ENCODE data around the gene ATP8B4. TPM values are rescaled to one million over a fixed set of nuclear protein-coding genes. Genes with fewer than 3 reads are reported as not detected.

Gene ATP8B4
- polyA plus RNA-seq, 3 donors = 6.1 to 9.6 (median 6.8) TPM

- WGBS (ENCODE audit: insufficient coverage) = 92% methylated on average over 2 of the region's 2 CpGs
- no peaks in the 10 kb centered on the region for H3K27me3 ChIP-seq (ENCODE audit: control insufficient read depth in 2 of 2, insufficient read depth in 2 of 2, low read length in 2 of 2)
- no peak overlapping the region for H3K9ac ChIP-seq (ENCODE audit: insufficient read depth, low read length, poor library complexity, severe bottlenecking)
- Mint-ChIP-seq H3K27ac (no peak overlapping the region), H3K36me3 (no peaks in the 10 kb centered on the region), H3K27me3 (ENCODE audit: low read depth in 3 of 3) (peaks cover 0 to 2% (median 0%) of the 10 kb centered on the region in 3 donors), H3K4me3 (no peak overlapping the region), H3K9me3 (peaks cover 0 to 7% (median 4%) of the 10 kb centered on the region in 7 donors), H3K4me1 (peaks cover 7% of the 10 kb centered on the region)
- no peak for DNase-seq
- H4K20me1 ChIP-seq (ENCODE audit: insufficient read depth, low read length) = no peaks in the 10 kb centered on the region
- intact Hi-C loops (cut with micrococcal nuclease) = no loop called here
- no peak overlapping the region for H2AFZ ChIP-seq (ENCODE audit: insufficient read depth, low read depth, low read length, poor library complexity, severe bottlenecking)
- H3K9me3 ChIP-seq (replicated peaks in 1 of 2; ENCODE audit: control insufficient read depth in 1 of 2, insufficient read depth in 1 of 2, low read length in 2 of 2) = no peaks in the 10 kb centered on the region
- H3K27ac ChIP-seq (ENCODE audit: low read depth in 1 of 2, low read length in 2 of 2) = no peak overlapping the region
- TF ChIP-seq CTCF (IDR thresholded peaks at IDR 0.05) = no peak
- H3K4me2 ChIP-seq (replicated peaks; ENCODE audit: extremely low read depth, low read length, poor library complexity, severe bottlenecking) = no peak overlapping the region
- H3K79me2 ChIP-seq (ENCODE audit: insufficient read depth, low read length) = no peaks in the 10 kb centered on the region
- H3K36me3 ChIP-seq (replicated peaks in 1 of 2; ENCODE audit: control insufficient read depth in 1 of 2, insufficient read depth in 2 of 2, low read length in 2 of 2) = no peaks in the 10 kb centered on the region
- H3K4me3 ChIP-seq (replicated peaks in 1 of 3; ENCODE audit: low read depth in 2 of 3, low read length in 3 of 3) = no peak overlapping the region
- H3K4me1 ChIP-seq (ENCODE audit: control insufficient read depth in 1 of 2, insufficient read depth in 2 of 2, low read length in 2 of 2) = peaks cover 5% of the 10 kb centered on the region in 2 donors
Measured at GRCh38 chr15:50151476-50151875, 32.4 kb upstream of the ATP8B4 start.

GRCh38 chr15:50150851-50151250, 31.8 kb upstream of the ATP8B4 start:
- Mint-ChIP-seq H3K36me3 (no peaks in the 10 kb centered on the region), H3K27ac (no peak overlapping the region), H3K4me1 (peaks cover 9% of the 10 kb centered on the region), H3K27me3 (ENCODE audit: low read depth in 3 of 3) (peaks cover 0 to 2% (median 0%) of the 10 kb centered on the region in 3 donors), H3K9me3 (peaks cover 0 to 7% (median 2%) of the 10 kb centered on the region in 7 donors), H3K4me3 (no peak overlapping the region)
- Histone ChIP-seq H3K36me3 (replicated peaks in 1 of 2; ENCODE audit: control insufficient read depth in 1 of 2, insufficient read depth in 2 of 2, low read length in 2 of 2) (no peaks in the 10 kb centered on the region), H3K27me3 (ENCODE audit: control insufficient read depth in 2 of 2, insufficient read depth in 2 of 2, low read length in 2 of 2) (no peaks in the 10 kb centered on the region), H3K79me2 (ENCODE audit: insufficient read depth, low read length) (no peaks in the 10 kb centered on the region), H2AFZ (ENCODE audit: insufficient read depth, low read depth, low read length, poor library complexity, severe bottlenecking) (no peak overlapping the region), H3K27ac (ENCODE audit: low read depth in 1 of 2, low read length in 2 of 2) (no peak overlapping the region), H3K4me2 (replicated peaks; ENCODE audit: extremely low read depth, low read length, poor library complexity, severe bottlenecking) (no peak overlapping the region), H3K4me1 (ENCODE audit: control insufficient read depth in 1 of 2, insufficient read depth in 2 of 2, low read length in 2 of 2) (peaks cover 7 to 9% of the 10 kb centered on the region in 2 donors), H3K9ac (ENCODE audit: insufficient read depth, low read length, poor library complexity, severe bottlenecking) (no peak overlapping the region), H4K20me1 (ENCODE audit: insufficient read depth, low read length) (no peaks in the 10 kb centered on the region), H3K9me3 (replicated peaks in 1 of 2; ENCODE audit: control insufficient read depth in 1 of 2, insufficient read depth in 1 of 2, low read length in 2 of 2) (no peaks in the 10 kb centered on the region), H3K4me3 (replicated peaks in 1 of 3; ENCODE audit: low read depth in 2 of 3, low read length in 3 of 3) (no peak overlapping the region)
- no peak for TF ChIP-seq CTCF (IDR thresholded peaks at IDR 0.05)
- no peak for DNase-seq
- intact Hi-C loops (cut with micrococcal nuclease) = no loop called here

Data from CD14-positive monocyte (primary cell).